Neural cell (in vitro differentiated cells): ENCODE measurements around the gene DGKB. TPM values are rescaled to one million over a fixed set of nuclear protein-coding genes. Genes with fewer than 3 reads are reported as not detected.

Experiments used
- H2AFZ ChIP-seq: fragments of 200-600, 300-800 bp; sonication (generic), shearing (Covaris generic); 2 replicates; pipeline ENCODE4 v1.6.0; 2014; ENCODE audit warnings: low read depth, mild to moderate bottlenecking, antibody characterized with exemption, low read length, moderate library complexity
- H3F3A ChIP-seq: fragments of 200-600 bp; shearing (Covaris generic); 2 replicates; pipeline ENCODE4 v1.6.1; 2016; ENCODE audit warnings: mild to moderate bottlenecking, moderate library complexity, mixed read lengths, antibody characterized with exemption, low read length; ENCODE audit not compliant: insufficient read depth, poor library complexity, severe bottlenecking
- H3K27ac ChIP-seq: fragments of 200-600, 300-800 bp; sonication (generic), shearing (Covaris generic); 2 replicates; pipeline ENCODE4 v1.5.1; 2014; ENCODE audit warnings: mild to moderate bottlenecking, low read length, moderate library complexity
- H3K27me3 ChIP-seq: fragments of 300-800, 200-600 bp; sonication (generic), shearing (Covaris generic); 2 replicates; pipeline ENCODE4 v1.6.0; 2014; ENCODE audit warnings: mild to moderate bottlenecking, low read depth, low read length, moderate library complexity; ENCODE audit not compliant: insufficient read depth
- H3K36me3 ChIP-seq: fragments of 300-800, 200-600 bp; sonication (generic), shearing (Covaris generic); 2 replicates; pipeline ENCODE4 v1.5.1; 2014; ENCODE audit warnings: mild to moderate bottlenecking, antibody characterized with exemption, low read length, moderate library complexity; ENCODE audit not compliant: insufficient read depth
- H3K4me2 ChIP-seq: fragments of 300-800, 200-600 bp; sonication (generic), shearing (Covaris generic); 2 replicates; pipeline ENCODE4 v1.6.0; 2014; ENCODE audit warnings: mild to moderate bottlenecking, low read length
- H3K4me3 ChIP-seq: fragments of 300-800, 200-600 bp; sonication (generic), shearing (Covaris generic); 2 replicates; pipeline ENCODE4 v1.5.1; 2014; ENCODE audit warnings: mild to moderate bottlenecking, low read length, moderate library complexity
- H3K79me2 ChIP-seq: fragments of 200-600 bp; shearing (Covaris generic); replicated peaks from 2 replicates; pipeline ENCODE4 v1.6.0; 2014; ENCODE audit warnings: mild to moderate bottlenecking, low read length, moderate library complexity; ENCODE audit not compliant: insufficient read depth
- H3K9ac ChIP-seq: fragments of 300-800, 200-600 bp; sonication (generic), shearing (Covaris generic); 2 replicates; pipeline ENCODE4 v1.6.1; 2016; ENCODE audit warnings: mild to moderate bottlenecking, low read length, mixed read lengths
- H3K9me2 ChIP-seq: fragments of 200-600 bp; shearing (Covaris generic); 2 replicates; pipeline ENCODE4 v1.6.1; 2016; ENCODE audit warnings: mild to moderate bottlenecking, low read length, mixed read lengths; ENCODE audit not compliant: insufficient read depth
- H3K9me3 ChIP-seq: fragments of 200-600, 300-800 bp; sonication (generic), shearing (Covaris generic); 2 replicates; pipeline ENCODE4 v1.6.1; 2016; ENCODE audit warnings: mild to moderate bottlenecking, mixed run types, low read length, moderate library complexity, mixed read lengths
- H4K20me1 ChIP-seq: fragments of 200-600 bp; shearing (Covaris generic); 2 replicates; pipeline ENCODE4 v1.6.1; 2016; ENCODE audit warnings: mild to moderate bottlenecking, mixed run types; ENCODE audit not compliant: insufficient read depth
- CTCF ChIP-seq: fragments of 450-650 bp; IDR thresholded peaks from 2 replicates; pipeline ENCODE4 v1.5.1; 2014; ENCODE audit warnings: antibody characterized with exemption, mild to moderate bottlenecking, moderate library complexity; ENCODE audit not compliant: poor library complexity, severe bottlenecking
- EP300 ChIP-seq: fragments of 450-650 bp; conservative IDR thresholded peaks from 2 replicates; pipeline ENCODE4 v1.6.1; 2014; ENCODE audit warnings: antibody characterized with exemption, mild to moderate bottlenecking, moderate library complexity; ENCODE audit not compliant: poor library complexity, severe bottlenecking
- EZH2 ChIP-seq: fragments of 200-600, 300-800 bp; shearing (Covaris generic), sonication (generic); IDR thresholded peaks from 2 replicates; pipeline ENCODE4 v1.6.1; 2014; ENCODE audit warnings: antibody characterized with exemption, low read length, borderline replicate concordance, mild to moderate bottlenecking; ENCODE audit not compliant: insufficient read depth, poor library complexity, severe bottlenecking
- MXI1 ChIP-seq: fragments of 450-650 bp; conservative IDR thresholded peaks from 2 replicates; pipeline ENCODE4 v1.6.1; 2014; ENCODE audit warnings: antibody characterized with exemption, mild to moderate bottlenecking; ENCODE audit not compliant: poor library complexity, severe bottlenecking
- POLR2AphosphoS5 ChIP-seq: IDR thresholded peaks from 2 replicates; pipeline ENCODE4 v1.6.1; 2012
- RAD21 ChIP-seq: fragments of 450-650 bp; conservative IDR thresholded peaks from 2 replicates; pipeline ENCODE4 v1.6.1; 2014; ENCODE audit warnings: antibody characterized with exemption, mild to moderate bottlenecking, moderate library complexity
- SMC3 ChIP-seq: fragments of 450-650 bp; conservative IDR thresholded peaks from 2 replicates; pipeline ENCODE4 v1.6.1; 2014; ENCODE audit warnings: antibody characterized with exemption, mild to moderate bottlenecking, moderate library complexity; ENCODE audit not compliant: poor library complexity
- TAF1 ChIP-seq: IDR thresholded peaks from 2 replicates; pipeline ENCODE4 v1.6.1; 2012; ENCODE audit warnings: low read depth
- polyA plus RNA-seq: library from polyadenylated mRNA; depleted of rRNA; stranded (reverse); fragments of >200 nt; gene quantifications from 2 replicates; pipeline ENCODE4 v1.2.3, GENCODE V29; 2014
- TF ChIP-seq, protein P1 (sequence below): IDR thresholded peaks from 2 replicates; pipeline ENCODE4 v1.6.1; 2012; ENCODE audit warnings: borderline replicate concordance

The DGKB gene
- polyA plus RNA-seq, 1 donor from 2014 or later = 0.20 TPM

GRCh38 chr7:14765731-14766130 is 136.8 kb downstream of the DGKB start:
- no peaks in the 10 kb centered on the region for H3K79me2 ChIP-seq

DNA sequence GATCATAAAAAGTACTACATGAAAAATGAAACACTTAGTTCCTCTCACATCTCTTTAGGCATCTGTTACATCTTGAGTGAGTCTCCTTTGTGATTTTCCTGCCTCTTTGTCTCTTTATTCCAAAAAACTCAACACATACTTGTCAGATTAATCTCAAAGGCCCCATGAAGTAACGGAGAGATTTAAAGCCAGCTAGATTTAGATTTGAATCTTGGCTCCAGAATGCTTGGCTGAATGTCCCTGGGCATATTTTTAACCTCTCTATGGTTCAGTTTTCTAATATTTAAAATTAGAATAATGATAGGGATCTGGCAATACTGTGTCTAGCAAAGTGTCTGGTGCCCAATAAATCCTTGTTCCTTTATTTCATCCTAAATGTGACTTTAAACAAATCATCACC is 140.0 kb downstream of the DGKB start:
- H3K9me2 ChIP-seq = peaks cover 3% of the 10 kb centered on the region
- no peaks in the 10 kb centered on the region for H3K79me2 ChIP-seq
- H3K27me3 ChIP-seq = no peaks in the 10 kb centered on the region
- no peaks in the 10 kb centered on the region for H3F3A ChIP-seq
- H4K20me1 ChIP-seq = no peaks in the 10 kb centered on the region
- no peak for TF ChIP-seq SMC3
- TF ChIP-seq MXI1 = no peak
- TF ChIP-seq EZH2 = no peak
- TF ChIP-seq RAD21 = no peak
- no peak for TF ChIP-seq EP300
- TF ChIP-seq POLR2AphosphoS5 = no peak
- no peak for TF ChIP-seq TAF1
- TF ChIP-seq, protein P1, sequence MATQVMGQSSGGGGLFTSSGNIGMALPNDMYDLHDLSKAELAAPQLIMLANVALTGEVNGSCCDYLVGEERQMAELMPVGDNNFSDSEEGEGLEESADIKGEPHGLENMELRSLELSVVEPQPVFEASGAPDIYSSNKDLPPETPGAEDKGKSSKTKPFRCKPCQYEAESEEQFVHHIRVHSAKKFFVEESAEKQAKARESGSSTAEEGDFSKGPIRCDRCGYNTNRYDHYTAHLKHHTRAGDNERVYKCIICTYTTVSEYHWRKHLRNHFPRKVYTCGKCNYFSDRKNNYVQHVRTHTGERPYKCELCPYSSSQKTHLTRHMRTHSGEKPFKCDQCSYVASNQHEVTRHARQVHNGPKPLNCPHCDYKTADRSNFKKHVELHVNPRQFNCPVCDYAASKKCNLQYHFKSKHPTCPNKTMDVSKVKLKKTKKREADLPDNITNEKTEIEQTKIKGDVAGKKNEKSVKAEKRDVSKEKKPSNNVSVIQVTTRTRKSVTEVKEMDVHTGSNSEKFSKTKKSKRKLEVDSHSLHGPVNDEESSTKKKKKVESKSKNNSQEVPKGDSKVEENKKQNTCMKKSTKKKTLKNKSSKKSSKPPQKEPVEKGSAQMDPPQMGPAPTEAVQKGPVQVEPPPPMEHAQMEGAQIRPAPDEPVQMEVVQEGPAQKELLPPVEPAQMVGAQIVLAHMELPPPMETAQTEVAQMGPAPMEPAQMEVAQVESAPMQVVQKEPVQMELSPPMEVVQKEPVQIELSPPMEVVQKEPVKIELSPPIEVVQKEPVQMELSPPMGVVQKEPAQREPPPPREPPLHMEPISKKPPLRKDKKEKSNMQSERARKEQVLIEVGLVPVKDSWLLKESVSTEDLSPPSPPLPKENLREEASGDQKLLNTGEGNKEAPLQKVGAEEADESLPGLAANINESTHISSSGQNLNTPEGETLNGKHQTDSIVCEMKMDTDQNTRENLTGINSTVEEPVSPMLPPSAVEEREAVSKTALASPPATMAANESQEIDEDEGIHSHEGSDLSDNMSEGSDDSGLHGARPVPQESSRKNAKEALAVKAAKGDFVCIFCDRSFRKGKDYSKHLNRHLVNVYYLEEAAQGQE = no peak
- no peak for TF ChIP-seq CTCF
- peak overlapping the region; percentile 43 for H3K27ac ChIP-seq
- H3K4me3 ChIP-seq = no peak overlapping the region
- no peak overlapping the region for H2AFZ ChIP-seq
- H3K36me3 ChIP-seq = no peaks in the 10 kb centered on the region
- no peak overlapping the region for H3K9ac ChIP-seq
- H3K4me2 ChIP-seq = no peak overlapping the region
- H3K9me3 ChIP-seq = no peaks in the 10 kb centered on the region

More at GRCh38 chr7:14765731-14766130, 136.8 kb downstream of the DGKB start:
- Histone ChIP-seq H3K27ac (no peak overlapping the region), H3F3A (no peaks in the 10 kb centered on the region), H3K4me2 (no peak overlapping the region), H3K27me3 (no peaks in the 10 kb centered on the region), H3K9me3 (no peaks in the 10 kb centered on the region), H3K4me3 (no peak overlapping the region), H3K9ac (no peak overlapping the region), H3K36me3 (no peaks in the 10 kb centered on the region), H3K9me2 (peaks cover 3% of the 10 kb centered on the region), H4K20me1 (no peaks in the 10 kb centered on the region), H2AFZ (no peak overlapping the region)
- TF ChIP-seq CTCF (no peak), TAF1 (no peak), SMC3 (no peak), MXI1 (no peak), POLR2AphosphoS5 (no peak), EP300 (no peak), RAD21 (no peak), EZH2 (no peak)
- TF ChIP-seq, protein P1 = no peak
